ENCODE data around the gene SRGN.

The SRGN gene

GRCh38 chr10:69061305-69062161 lies 26.4 kb upstream of the SRGN start:
- no peak for FAIRE-seq

GRCh38 chr10:69062901-69063300 lies 25.0 kb upstream of the SRGN start:
- FAIRE-seq, result no peak

- no peak for FAIRE-seq
Measured at GRCh38 chr10:69064762-69065328, 23.1 kb upstream of the SRGN start.

- no peak for FAIRE-seq
Measured at GRCh38 chr10:69065406-69066361, 22.2 kb upstream of the SRGN start.

- no peak for FAIRE-seq
Measured at GRCh38 chr10:69067189-69067588, 20.7 kb upstream of the SRGN start.

- FAIRE-seq, result no peak
Measured at GRCh38 chr10:69068549-69068948, 19.4 kb upstream of the SRGN start.

GRCh38 chr10:69069090-69070042 lies 18.5 kb upstream of the SRGN start:
- no peak for FAIRE-seq

GRCh38 chr10:69070951-69071350 lies 17.0 kb upstream of the SRGN start:
- no peak for FAIRE-seq

- FAIRE-seq, result no peak
Measured at GRCh38 chr10:69071610-69072009, 16.3 kb upstream of the SRGN start.

- no peak for FAIRE-seq
Measured at GRCh38 chr10:69073026-69073425, 14.9 kb upstream of the SRGN start.

GRCh38 chr10:69073736-69074364 lies 14.1 kb upstream of the SRGN start:
- FAIRE-seq, result no peak

- FAIRE-seq, result no peak
Measured at GRCh38 chr10:69074532-69074931, 13.4 kb upstream of the SRGN start.

GRCh38 chr10:69075431-69075830 lies 12.5 kb upstream of the SRGN start:
- no peak for FAIRE-seq

GRCh38 chr10:69078311-69078710 lies 9.6 kb upstream of the SRGN start:
- FAIRE-seq, result no peak

GRCh38 chr10:69080226-69080625 lies 7.7 kb upstream of the SRGN start:
- no peak for FAIRE-seq

- no peak for FAIRE-seq
Measured at GRCh38 chr10:69086001-69086509, 1.8 kb upstream of the SRGN start.

GRCh38 chr10:69088471-69088769 lies 517 bp downstream of the SRGN start:
- no peak for FAIRE-seq

- FAIRE-seq, result no peak
Measured at GRCh38 chr10:69088801-69089501, 1.0 kb downstream of the SRGN start.

GRCh38 chr10:69089638-69090599 lies 2.0 kb downstream of the SRGN start:
- no peak for FAIRE-seq

GRCh38 chr10:69090685-69091084 lies 2.8 kb downstream of the SRGN start:
- no peak for FAIRE-seq
